Stimulated activated CD8-positive, alpha-beta memory T cell treated with anti-CD3 and anti-CD28 coated beads, Interleukin-2, amount 100 ng/mL, for 1 hour (primary cell): ENCODE measurements around the gene COL9A2.

Experiments used
- DNase-seq, 2 donors: peaks; one replicate each; pipeline ENCODE4 v3.0.0-alpha.2; 2020; ENCODE audit warnings: low read depth in 2 of 2

COL9A2 gene

DNA sequence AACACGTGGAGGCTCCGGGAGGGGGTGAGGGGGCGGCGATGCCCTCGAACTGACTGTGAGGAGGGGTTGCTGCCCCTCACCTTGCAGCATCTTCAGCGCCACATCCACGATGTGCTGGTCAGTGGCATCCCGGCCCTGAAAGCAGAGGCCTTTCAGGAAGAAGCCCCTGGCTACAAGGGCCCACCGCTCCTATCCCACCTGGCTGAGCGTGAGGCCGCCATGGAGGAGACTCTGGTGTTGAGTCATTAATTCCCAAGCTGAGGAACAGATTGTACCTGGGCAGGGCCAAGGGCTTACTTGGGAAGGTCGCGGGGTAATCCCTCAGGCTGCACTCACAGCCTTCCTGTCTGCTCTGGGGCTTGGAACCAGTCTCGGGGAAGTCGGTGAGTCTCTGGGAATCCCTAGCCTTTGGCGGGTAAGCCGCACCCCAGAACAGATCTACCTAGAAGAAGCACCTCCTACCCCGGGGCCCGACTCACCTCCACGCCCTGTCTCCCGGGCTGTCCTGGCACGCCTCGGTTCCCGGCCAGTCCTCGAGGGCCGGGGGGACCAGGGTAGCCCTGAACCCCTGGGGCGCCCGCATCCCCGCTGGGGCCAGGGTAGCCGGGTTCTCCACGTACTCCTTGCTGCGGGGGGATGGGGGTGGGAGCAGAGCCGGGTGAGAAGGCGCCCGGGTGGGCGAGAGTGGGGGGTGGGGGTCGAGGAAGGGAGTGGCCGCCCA is 13.9 kb downstream of the COL9A2 start:
- no peak for DNase-seq

DNA sequence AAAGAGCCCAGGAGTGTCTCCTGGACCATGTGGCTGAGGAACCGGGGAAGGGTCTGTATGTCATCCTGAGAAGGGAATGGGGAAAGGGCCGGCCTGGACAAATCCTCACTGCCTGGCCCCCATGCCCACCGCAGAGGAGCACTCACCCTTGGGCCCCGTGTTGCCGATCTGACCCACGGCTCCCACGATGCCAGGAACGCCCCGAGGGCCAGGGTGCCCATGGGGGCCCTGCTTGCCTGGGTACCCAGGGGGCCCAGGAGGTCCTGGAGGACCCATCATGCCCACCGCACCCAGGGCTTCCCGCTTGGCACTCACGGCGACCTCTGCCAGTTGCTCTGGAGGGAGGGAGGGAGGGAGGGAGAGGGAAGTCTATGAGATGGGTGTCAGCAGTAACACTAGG is 14.6 kb downstream of the COL9A2 start:
- no peak for DNase-seq

DNA sequence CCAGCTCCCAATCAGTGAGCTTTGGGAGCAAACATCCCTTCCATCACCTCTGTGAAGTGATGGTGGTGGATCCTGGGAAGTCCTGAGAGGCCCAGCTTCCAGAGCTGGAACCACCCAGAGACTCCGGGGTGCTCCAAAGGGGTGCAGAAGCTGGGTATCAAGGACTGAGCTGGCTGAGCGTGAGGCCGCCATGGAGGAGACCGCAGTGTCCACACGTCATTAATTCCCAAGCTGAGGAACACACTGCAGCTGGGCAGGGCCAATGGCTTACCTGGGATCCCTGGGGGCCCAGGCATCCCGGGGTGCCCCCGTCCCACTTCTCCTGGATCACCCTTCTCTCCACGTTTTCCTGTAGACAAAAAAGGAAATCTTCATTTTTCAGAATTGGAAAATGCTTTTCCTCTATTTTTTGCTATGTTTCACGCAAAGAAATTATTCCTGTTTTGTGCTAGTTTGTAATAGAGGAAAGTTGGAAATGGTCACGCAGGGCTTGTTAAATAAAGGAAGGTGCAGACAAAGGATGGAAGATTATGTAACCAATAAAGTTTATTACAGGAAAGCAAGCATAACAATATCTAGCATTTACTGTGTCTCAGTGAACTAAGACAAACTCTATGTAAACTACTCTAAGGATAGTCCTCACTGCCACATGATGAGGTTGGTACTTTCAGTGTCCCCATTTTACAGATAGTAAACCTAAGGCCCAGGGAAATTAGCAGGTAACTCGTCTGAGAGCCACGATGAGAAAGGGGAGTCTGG is 15.4 kb downstream of the COL9A2 start:
- DNase-seq: no peak

DNA sequence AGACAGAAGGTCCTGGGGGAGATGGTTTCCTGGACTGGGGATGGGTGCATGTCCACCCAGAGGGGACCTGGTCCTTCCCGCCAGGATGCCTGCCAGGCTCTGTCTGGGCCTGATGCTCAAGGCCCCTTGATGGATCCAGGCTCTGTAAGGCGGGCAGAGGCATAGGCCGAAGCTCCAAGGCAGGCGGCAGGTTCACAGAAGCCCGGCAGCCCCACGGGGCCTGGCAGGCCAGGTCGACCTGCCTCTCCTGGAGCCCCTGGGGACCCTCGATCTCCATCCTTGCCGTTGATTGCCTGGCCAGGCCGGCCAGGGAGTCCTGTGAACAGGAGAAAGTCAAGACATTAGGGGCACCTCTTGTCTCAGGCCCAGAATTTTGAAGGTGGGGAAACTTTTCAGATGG is 16.0 kb downstream of the COL9A2 start:
- no peak for DNase-seq

DNA sequence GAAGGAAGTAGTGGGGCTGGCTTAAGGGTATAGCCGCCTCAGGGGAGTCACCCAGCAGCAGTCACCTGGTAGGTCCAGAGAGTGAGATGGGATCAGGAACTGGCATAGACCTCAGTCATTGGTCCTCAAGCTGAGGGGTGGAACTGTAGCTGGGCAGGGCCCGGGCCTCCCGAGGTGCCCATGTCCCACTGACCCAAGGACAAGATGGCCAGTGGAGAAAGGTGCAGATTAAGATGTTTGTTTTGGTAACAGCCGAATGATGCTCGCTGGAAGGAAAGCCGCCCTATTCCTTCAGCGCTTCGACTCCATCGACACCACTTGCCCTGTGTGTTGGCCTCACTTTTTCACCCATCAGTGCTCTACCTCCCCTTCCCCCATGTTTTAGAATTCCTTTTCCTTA is 16.4 kb downstream of the COL9A2 start:
- no peak for DNase-seq

DNA sequence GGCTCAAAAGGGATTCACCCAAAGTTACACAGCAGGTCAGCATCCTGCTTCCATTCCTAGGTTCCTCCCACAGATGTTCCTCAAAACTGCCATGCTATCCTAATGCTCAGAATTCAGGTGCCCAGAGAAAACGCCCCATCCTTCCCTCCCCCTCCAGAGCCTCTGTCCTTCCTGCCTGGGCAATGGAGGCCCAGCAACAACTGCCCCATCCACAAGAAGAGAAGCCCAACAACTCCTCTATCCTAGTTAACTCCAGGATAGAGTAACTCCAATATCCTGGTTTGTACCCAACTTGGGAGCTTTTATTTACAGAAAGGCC is 16.9 kb downstream of the COL9A2 start:
- no peak for DNase-seq

DNA sequence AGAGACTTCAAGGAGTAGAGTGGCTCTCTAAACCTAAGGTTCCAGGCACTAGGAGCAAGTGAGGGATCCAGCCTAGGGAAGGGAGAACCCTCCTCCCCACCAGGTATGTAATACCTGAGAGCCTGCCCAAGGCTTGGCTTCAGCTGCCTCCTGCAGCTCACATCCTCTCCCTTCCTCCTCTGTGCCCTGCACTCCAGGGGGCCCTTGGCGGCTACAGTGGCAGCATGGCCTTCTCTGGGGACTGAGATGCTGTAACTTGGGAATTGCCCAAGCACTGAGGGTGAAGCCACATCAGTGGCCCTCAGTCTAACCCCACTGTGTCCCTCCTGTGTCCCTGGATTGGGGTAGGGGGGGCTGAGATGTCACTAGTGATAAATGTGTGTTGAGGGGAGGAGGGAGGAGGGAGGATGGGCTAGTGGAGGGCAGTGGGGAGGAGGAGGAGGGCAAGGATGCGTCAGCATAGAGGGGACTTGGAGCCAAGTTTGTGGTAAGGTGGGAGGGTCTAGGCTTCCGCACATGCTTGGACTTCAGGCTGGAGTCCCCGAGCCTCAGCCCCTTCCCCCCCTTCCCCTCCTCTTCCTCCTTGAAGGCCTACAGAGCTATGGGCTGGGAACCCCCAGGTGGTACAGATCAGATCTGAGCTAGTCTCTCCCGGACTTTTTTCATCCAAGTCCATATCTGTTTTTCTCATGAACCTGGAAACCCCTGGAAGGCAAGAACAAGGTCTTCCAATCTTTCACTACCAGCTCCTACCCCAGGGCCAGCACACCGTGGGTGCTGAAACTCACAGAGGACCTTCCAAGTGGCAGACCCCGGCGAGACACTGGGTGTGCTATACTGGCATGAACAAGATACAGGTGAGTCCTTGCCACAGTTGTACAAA is 17.5 kb downstream of the COL9A2 start:
- no peak for DNase-seq

DNA sequence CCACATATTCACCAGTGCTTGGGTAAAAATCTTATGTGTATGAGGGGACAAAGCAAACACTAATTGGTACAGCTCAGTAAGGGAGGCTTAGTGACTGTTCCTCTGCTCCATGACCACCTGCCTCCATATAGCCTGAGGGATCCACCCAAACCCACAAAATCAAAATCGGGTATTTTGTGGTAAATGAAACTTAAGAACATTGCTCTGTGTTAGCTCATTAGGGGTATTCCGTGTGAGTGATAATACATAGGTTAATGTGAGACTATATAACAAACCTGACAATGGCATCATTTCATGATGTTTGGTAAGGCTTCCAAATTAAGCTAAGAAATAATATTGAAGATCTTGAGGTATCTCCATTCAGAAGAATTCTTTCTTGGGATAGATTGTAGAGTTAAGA is 25.8 kb downstream of the COL9A2 start:
- no peak for DNase-seq

DNA sequence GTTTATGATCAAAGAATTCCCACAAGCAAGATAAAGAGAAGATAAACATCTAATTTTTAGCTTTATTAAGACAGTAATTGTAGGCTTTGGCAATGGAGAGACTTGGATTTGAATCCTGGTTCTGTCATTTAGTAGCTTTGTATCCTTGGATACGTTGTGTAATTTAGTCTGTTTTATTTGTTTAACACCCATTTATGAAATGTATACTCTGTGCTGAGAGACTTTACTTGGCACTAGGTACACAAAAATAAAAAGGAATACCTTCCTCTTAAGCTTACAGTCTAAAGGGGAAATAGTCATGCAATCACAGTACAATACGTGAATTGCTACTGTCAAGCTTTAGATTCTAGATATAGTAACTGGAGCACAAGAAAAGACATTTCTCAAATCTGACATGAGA is 35.2 kb downstream of the COL9A2 start:
- no peak for DNase-seq

DNA sequence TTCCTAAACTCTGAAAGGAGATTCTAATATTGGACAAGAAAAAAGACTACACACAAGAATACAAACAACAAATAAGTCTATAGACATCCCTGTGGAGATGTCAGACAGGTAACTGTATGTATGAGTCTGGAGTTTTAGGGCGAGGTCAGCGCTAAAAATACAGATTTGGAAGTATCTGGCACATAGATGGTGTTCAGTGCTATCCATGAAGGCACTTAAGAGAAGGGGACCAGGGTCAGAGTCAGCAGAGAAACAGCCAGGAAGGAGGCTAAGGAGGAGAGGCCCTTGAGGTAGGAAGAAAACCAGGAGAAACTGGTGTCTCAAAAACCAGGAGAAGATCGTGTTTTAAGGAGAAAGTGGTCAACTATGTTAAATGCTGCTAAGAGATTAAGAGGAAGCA is 41.0 kb downstream of the COL9A2 start:
- DNase-seq: no peak

DNA sequence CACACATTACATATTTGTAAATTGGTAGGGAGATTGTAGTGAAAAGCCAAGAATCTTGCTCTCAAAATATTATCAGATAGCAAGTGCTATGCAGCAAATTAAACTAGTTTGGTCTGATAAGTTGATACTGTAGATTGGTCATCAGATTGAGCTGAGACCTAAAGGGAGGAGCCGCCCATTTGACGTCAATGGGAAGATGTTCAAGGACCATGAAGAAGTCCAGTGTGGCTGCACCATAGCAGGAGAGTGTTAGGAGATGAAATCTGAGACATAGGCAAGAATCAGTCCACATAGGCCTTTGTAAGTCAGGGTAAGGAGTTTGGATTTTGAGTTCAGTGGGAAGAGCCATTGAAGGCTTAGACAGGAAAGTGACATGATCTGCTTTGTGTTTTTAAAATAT is 42.8 kb downstream of the COL9A2 start:
- no peak for DNase-seq

DNA sequence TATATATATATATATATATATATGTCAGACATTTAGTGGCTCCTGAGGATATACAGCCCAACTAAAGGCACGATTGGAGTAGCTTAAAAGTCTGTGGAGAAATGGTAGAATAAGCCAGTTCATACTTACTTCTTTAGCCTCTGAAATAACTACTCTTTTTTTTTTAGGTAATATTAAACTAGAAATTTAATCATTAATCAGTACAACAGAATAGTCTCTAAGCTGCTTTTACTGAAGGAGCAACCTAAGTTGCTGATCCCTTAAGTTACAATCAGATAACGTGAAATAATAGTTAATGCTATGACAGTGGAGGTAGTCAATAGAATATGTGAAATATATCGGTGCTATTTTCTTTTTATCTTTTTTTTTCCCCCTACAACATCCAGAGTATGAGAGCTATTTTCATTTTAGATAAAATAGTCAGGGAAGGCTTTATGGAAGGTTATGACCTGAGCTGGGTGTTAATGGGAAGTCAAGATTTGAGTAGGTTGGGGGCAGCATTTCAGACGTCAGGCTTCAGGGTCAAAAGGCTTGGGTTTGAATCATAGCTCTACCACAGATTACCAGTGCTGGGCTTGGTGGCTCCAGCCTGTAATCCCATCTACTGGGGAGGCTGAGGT is 43.4 kb downstream of the COL9A2 start:
- no peak for DNase-seq

DNA sequence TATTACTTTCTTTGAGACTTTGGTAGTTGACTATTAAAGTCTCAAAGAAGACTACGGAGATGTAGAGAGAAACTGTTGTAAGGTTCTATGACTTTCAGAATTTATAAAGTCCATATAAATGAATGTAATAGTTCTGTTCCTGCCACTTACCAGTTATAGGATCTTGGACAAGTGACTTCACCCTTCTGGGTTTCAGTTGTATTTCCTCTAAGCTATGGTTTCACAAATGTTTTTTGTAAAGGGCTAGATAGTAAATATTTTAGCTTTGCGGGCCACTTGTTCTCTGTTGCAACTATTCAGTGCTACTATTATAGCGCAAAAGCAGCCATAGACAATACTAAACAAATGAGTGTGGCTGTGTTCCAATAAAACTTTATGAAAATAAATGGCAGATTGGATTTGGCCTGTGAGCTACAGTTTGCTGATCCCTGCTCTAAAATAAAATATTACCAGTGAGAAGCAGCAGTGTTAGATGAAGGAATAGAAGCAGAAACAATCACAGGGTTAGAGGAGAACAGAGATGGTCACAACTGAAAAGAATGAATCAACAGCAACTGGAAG is 44.4 kb downstream of the COL9A2 start:
- DNase-seq: no peak

DNA sequence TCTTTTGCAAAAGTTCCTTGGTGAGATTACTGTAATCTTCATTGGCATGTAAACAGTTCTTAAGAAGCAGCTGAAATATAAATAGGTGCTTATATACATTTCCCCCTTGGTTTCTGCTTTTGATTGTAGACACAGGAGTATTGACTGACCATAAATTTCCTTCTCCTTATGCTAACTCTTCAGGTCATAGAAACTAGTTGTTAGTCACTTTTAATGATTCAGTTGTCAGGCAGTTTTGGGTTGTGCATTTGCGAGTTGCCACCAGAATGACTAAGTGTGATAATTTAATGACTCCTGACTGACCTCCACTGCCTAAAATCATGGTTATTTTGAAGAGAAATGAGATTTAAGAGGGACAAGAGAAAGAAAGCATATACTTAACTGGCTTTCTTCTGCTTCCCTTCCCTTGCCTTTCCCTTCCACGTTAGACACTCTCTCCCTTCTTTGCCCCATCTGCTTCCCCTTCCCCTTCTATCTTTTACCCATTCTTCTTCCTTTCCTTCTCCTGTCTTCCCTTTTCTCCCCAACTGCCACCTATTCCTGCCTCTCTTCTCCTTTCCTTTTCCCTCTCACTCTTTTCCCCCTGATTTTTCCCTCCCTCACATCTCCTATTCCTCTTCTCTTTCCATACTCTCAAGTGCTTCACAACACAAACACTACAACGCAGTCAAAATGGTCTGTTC is 46.8 kb downstream of the COL9A2 start:
- DNase-seq: no peak

DNA sequence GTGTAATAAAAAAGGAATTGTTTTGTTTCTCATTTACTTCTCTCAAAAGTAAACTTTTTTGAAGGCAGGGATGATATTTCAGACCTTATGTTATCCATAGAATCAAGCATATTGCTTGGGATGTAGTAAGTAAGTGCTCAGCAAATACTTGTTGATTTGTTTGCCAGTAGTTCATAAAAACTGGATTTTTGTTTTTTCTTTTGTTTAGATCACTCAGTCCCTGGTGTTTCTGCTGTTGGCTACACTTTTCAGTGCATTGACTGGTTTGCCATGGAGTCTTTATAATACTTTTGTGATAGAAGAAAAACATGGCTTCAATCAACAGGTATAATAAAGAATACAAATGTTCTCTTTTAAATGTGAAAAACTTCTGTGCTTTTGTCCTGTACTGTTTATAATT is 48.9 kb downstream of the COL9A2 start:
- DNase-seq: no peak

DNA sequence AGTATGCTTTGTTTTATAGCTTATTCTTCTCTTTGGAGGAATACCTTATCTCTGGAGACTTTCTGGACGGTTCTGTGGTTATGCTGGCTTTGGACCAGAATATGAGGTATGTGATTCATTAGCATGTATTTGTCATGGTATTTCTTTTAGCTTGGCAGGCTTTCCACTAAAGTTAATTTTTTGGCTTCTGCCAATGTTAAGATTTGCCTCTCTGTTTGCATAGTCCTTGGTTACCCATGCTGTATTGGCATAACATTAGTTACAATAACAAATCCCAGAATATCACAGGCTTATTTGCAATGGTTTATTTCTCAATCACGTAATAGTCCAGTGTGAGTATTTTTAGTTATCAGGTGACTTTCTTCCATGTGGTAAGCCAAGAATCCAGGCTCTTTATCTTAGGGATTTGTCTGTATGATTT is 49.3 kb downstream of the COL9A2 start:
- no peak for DNase-seq

DNA sequence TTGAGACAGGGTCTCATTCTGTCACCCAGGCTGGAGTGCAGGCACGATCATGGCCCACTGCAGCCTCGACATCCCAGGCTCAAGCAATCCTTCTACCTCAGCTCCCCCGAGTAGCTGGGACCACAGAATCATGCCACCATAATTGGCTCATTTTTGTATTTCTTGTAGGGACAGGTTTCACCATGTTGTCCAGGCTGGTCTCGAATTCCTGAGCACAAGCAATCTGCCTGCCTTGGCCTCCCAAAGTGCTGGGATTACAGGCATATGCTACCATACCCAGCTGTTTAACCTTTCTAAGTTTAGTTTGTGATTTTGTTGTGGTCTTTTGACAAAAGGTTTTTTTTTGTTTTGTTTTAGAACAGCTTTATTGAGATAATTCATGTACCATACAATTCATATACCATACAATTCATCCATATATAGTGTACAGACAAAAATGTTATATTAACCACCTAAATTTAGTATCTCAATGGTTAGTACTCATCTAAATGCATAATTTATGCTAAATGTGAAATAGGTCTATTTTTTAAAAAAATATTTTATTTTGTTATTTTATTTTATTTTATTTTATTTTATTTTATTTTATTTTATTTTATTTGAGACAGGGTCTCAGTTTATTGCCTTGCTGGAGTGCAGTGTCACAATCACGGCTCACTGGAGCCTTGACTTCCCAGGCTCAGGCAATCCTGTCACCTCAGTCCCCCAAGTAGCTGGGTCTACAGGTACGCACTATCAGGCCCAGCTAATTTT is 50.1 kb downstream of the COL9A2 start:
- no peak for DNase-seq

DNA sequence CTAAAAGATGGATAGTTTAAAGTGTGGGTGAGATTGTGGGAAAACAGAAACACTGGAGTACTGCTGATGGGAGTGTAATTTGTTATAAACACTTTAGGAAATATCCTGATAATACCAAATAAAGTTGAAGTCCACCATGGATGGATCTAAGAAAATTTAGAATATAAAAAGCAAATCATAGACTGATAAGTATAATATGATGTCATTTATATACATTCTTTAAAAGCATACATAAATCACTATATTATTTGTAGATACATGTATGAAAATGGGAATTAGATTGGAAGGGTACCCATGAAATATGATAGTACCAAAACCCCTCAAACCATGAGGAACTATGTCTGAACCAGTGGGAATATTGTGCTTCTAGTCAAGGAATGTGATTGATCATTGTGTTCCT is 51.2 kb downstream of the COL9A2 start:
- DNase-seq: no peak

DNA sequence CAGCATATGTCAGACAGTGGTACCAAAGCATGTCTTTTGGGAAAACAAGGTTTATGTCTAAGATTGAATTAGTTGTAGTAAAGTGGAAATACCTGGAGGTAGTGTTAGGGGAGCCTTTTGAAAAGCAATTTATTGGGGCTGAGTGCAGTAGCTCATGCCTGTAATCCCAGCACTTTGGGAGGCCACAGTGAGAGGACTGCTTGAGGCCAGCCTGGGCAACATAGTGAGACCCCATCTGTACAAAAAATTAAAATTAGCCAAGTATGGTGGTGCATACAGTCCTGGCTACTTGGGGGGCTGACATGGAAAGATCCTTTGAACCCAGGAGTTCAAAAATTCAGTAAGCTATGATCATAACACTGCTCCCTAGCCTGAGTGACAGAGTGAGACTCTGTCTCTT is 51.8 kb downstream of the COL9A2 start:
- DNase-seq: no peak

DNA sequence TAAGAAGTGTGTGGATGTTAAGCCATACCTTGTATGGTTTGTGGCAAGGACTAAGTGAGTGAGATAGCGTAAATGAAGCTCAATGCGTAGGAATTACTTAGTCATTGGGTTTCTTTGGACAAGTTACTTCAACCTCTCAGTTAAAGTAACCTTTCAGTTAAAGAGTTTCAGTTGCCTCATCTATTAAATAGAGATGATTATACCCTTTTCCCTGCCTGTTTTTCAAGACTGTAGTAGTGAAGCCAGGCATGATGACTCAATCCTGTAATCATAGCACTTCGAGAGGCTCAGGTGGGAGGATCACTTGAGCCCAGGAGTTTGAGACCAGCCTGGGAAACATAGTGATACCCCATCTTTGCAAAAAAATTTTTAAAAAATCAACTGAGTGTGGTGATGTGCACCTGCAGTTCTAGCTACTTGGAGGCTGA is 52.7 kb downstream of the COL9A2 start:
- DNase-seq: no peak

DNA sequence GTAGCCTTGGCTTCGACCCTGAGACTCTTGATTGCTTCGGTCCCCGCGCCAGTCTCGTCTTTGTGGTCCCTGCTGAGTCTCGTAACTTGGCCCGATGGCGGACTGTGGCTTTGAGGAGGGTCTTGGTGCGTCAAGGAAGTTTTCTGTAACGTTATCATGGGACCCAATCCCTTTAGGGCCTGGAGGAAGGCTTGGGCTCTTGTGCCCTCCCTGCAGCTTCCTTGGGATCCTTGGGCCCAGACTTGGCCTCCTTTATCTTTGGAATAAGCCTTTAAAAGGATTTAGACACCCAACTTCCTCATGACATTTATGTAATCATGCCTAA is 58.7 kb downstream of the COL9A2 start:
- no peak for DNase-seq
